Endothelial cell of umbilical vein (primary cell): ENCODE data around the gene LITAF. TPM values are rescaled to one million over a fixed set of nuclear protein-coding genes. Genes with fewer than 3 reads are reported as not detected.

Experiments
- BruUV-seq: library from RNA; stranded (reverse); fragments of 400-500 nt; replicated peaks from 2 replicates; lab custom pipeline; 2021; lab: Mats Ljungman, UMichigan
- CTCF ChIA-PET: fragments of 300-600, 350-600 bp; sonication (Branson Sonifier 250); formaldehyde crosslinking; loops from one replicate; lab custom pipeline; 2021; ENCODE audit warnings: antibody characterized with exemption, inconsistent platforms; lab: Charles Lee
- POLR2A ChIA-PET: fragments of 300-600, 350-600 bp; sonication (Branson Sonifier 250); formaldehyde crosslinking; loops from one replicate; lab custom pipeline; 2021; ENCODE audit warnings: antibody characterized with exemption, inconsistent platforms; lab: Charles Lee
- DNase-seq: peaks from one replicate; pipeline ENCODE4 v3.0.0-alpha.2; 2011; ENCODE audit warnings: low read depth, low spot score
- FAIRE-seq: peaks from 2 replicates; lab custom pipeline; 2011; peaks lifted over from hg19 to GRCh38; lab: Jason Lieb, UNC
- H2AFZ ChIP-seq: 2 replicates; pipeline ENCODE4 v1.6.0; 2012; ENCODE audit warnings: low read depth, low read length, control low read depth, inconsistent platforms
- H3K27ac ChIP-seq: 2 replicates; pipeline ENCODE4 v1.5.1; 2011; ENCODE audit warnings: low read depth, mild to moderate bottlenecking, control low read depth, low read length, moderate library complexity; ENCODE audit not compliant: insufficient read depth
- H3K27me3 ChIP-seq, 2 experiments: 2 replicates each; pipeline versions ENCODE4 v1.6.0 to v1.6.1; 2011; ENCODE audit warnings: low read length in 2 of 2, mixed read lengths in 1 of 2; ENCODE audit not compliant: control insufficient read depth in 2 of 2, insufficient read depth in 2 of 2
- H3K36me3 ChIP-seq, 2 experiments: 2 replicates in 1 of 2; 3 replicates in 1 of 2; pipeline ENCODE4 v1.5.1; 2011; ENCODE audit warnings: low read length in 2 of 2, mild to moderate bottlenecking in 1 of 2, moderate library complexity in 1 of 2; ENCODE audit not compliant: control insufficient read depth in 2 of 2, insufficient read depth in 2 of 2; ENCODE audit errors: extremely low read depth in 1 of 2
- H3K4me1 ChIP-seq: 3 replicates; pipeline ENCODE4 v1.5.1; 2011; ENCODE audit warnings: mild to moderate bottlenecking, low read length; ENCODE audit not compliant: control insufficient read depth, insufficient read depth; ENCODE audit errors: extremely low read depth
- H3K4me2 ChIP-seq: 2 replicates; pipeline ENCODE4 v1.6.1; 2011; ENCODE audit warnings: low read length, control low read depth, mixed read lengths; ENCODE audit not compliant: insufficient read depth
- H3K4me3 ChIP-seq, 3 experiments: fragments of 200-600 bp in 1 of 3; sonication (generic), shearing (Covaris generic) in 1 of 3; replicated peaks in 1 of 3; 2 replicates each; pipeline ENCODE4 v1.5.1; 2011 to 2016; ENCODE audit warnings: control low read depth in 3 of 3, low read length in 3 of 3, mild to moderate bottlenecking in 2 of 3, inconsistent platforms in 1 of 3, low read depth in 1 of 3, moderate library complexity in 1 of 3; ENCODE audit not compliant: insufficient read depth in 1 of 3
- H3K79me2 ChIP-seq: 2 replicates; pipeline ENCODE4 v1.6.0; 2012; ENCODE audit warnings: low read length, inconsistent platforms; ENCODE audit not compliant: control insufficient read depth, insufficient read depth
- H3K9ac ChIP-seq: replicated peaks from 2 replicates; pipeline ENCODE3; 2011; ENCODE audit warnings: low read length, control low read depth; ENCODE audit not compliant: insufficient read depth; ENCODE audit errors: extremely low read depth
- H3K9me1 ChIP-seq: replicated peaks from 3 replicates; pipeline ENCODE4 v1.6.0; 2011; ENCODE audit warnings: mild to moderate bottlenecking, low read length; ENCODE audit not compliant: control insufficient read depth, insufficient read depth; ENCODE audit errors: extremely low read depth
- H3K9me3 ChIP-seq: replicated peaks from 2 replicates; pipeline ENCODE4 v1.5.1; 2012; ENCODE audit warnings: low read length, inconsistent platforms; ENCODE audit not compliant: control insufficient read depth, insufficient read depth
- H4K20me1 ChIP-seq: replicated peaks from 2 replicates; pipeline ENCODE3; 2011; ENCODE audit warnings: mild to moderate bottlenecking, low read length; ENCODE audit not compliant: control insufficient read depth, insufficient read depth; ENCODE audit errors: extremely low read depth
- CTCF ChIP-seq, 2 donors: IDR thresholded peaks; 1 replicate in 1 of 2; 2 replicates in 1 of 2; pipeline ENCODE4 v1.5.1; 2011; ENCODE audit warnings: low read length in 2 of 2, mild to moderate bottlenecking in 2 of 2, moderate library complexity in 2 of 2, control low read depth in 1 of 2, inconsistent platforms in 1 of 2, low read depth in 1 of 2; ENCODE audit not compliant: insufficient read depth in 1 of 2; ENCODE audit errors: extremely low read depth in 1 of 2
- EZH2 ChIP-seq: IDR thresholded peaks from 2 replicates; pipeline ENCODE4 v1.6.1; 2012; ENCODE audit warnings: borderline replicate concordance, low read depth, mild to moderate bottlenecking, moderate library complexity, low read length, inconsistent platforms; ENCODE audit not compliant: severe bottlenecking
- FOS ChIP-seq: IDR thresholded peaks from 2 replicates; pipeline ENCODE4 v1.6.1; 2011; ENCODE audit warnings: mild to moderate bottlenecking, low read length, moderate library complexity, borderline replicate concordance; ENCODE audit not compliant: insufficient read depth
- GATA2 ChIP-seq: IDR thresholded peaks from 2 replicates; pipeline ENCODE4 v1.7.0; 2011; ENCODE audit warnings: low read depth, mild to moderate bottlenecking, moderate library complexity, mixed read lengths, low read length; ENCODE audit not compliant: insufficient read length, insufficient read depth
- JUN ChIP-seq: IDR thresholded peaks from 2 replicates; pipeline ENCODE4 v1.6.1; 2011; ENCODE audit warnings: borderline replicate concordance, low read depth; ENCODE audit not compliant: insufficient read length, insufficient read depth
- MYC ChIP-seq: IDR thresholded peaks from one replicate; pipeline ENCODE4 v1.6.1; 2011; ENCODE audit warnings: mild to moderate bottlenecking, low read depth, low read length
- POLR2A ChIP-seq: IDR thresholded peaks from 2 replicates; pipeline ENCODE4 v1.6.1; 2012; ENCODE audit warnings: low read depth, mild to moderate bottlenecking, control low read depth, low read length
- POLR2AphosphoS5 ChIP-seq: IDR thresholded peaks from 2 replicates; pipeline ENCODE4 v1.6.1; 2012; ENCODE audit warnings: low read depth, mild to moderate bottlenecking, control low read depth, low read length, moderate library complexity; ENCODE audit not compliant: insufficient read depth
- dilution Hi-C: fragments of 300-500 bp; cut with MboI; formaldehyde crosslinking; loops from one replicate; pipeline ENCODE4 v1.15.0; 2019; ENCODE audit warnings: low sequenced_read_pairs; ENCODE audit not compliant: extremely low pct_ligation_motif_present
- intact Hi-C: fragments of 100-400 bp; cut with micrococcal nuclease; formaldehyde crosslinking; loops from one replicate; pipeline ENCODE4 v1.10.0; 2022
- polyA plus RNA-seq, 4 experiments: library from polyadenylated mRNA; depleted of rRNA in 3 of 4; stranded (reverse) in 3 of 4; unstranded in 1 of 4; fragments of >200 nt; gene quantifications; 2 replicates each; pipeline versions ENCODE4 v1.2.1 to v1.2.3, GENCODE V29; 2011 to 2012; ENCODE audit warnings: missing spikeins in 1 of 4
- total RNA-seq: library from RNA; stranded (reverse); gene quantifications from 2 replicates; pipeline ENCODE4 v1.2.3, GENCODE V29; 2021
- TF ChIP-seq, protein P1 (sequence below): IDR thresholded peaks from 2 replicates; pipeline ENCODE4 v1.6.1; 2011; ENCODE audit not compliant: insufficient read depth, insufficient read length

Gene LITAF
- total and polyA plus RNA-seq, 2 donors (not counting 3 experiments of a cell fraction or from before 2014, with no cell fraction given), result 15.2 to 27.2 TPM

GRCh38 chr16:11529285-11529684 is 57.4 kb downstream of the LITAF start:
- FAIRE-seq (no peak), DNase-seq (no peak)
- H3K79me2 ChIP-seq, result no peaks in the 10 kb centered on the region
- dilution Hi-C loops (no loop called here), intact Hi-C loops (no loop called here)
- H3K27me3 ChIP-seq, result peaks cover 3 to 5% of the 10 kb centered on the region in 2 experiments
- BruUV-seq, result no TSS peak
- H3K4me1 ChIP-seq, result peaks cover 9% of the 10 kb centered on the region
- H3K9me3 ChIP-seq, result no peaks in the 10 kb centered on the region
- no peaks in the 10 kb centered on the region for H4K20me1 ChIP-seq
- no peak overlapping the region for H2AFZ ChIP-seq
- no peaks in the 10 kb centered on the region for H3K36me3 ChIP-seq
- CTCF ChIA-PET, result interaction anchor here (0.6 to 6.5 kb wide), 3 partner anchors 121 to 782 kb away, joined by 3 to 108 read pairs (median 41); no protein-coding TSS in a partner anchor
- no peak for TF ChIP-seq GATA2
- no peak for TF ChIP-seq CTCF (IDR thresholded peaks at IDR 0.05; ENCODE audit: extremely low read depth in 1 of 2, insufficient read depth in 1 of 2, low read depth in 1 of 2, low read length in 2 of 2)
- no peak for TF ChIP-seq POLR2A
- no peak for TF ChIP-seq FOS
- TF ChIP-seq, protein P1, sequence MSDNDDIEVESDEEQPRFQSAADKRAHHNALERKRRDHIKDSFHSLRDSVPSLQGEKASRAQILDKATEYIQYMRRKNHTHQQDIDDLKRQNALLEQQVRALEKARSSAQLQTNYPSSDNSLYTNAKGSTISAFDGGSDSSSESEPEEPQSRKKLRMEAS, result no peak
- no peak for TF ChIP-seq JUN
- TF ChIP-seq POLR2AphosphoS5, result no peak
- no peak for TF ChIP-seq EZH2
- TF ChIP-seq MYC, result no peak
- no peak overlapping the region for H3K27ac ChIP-seq
- H3K9me1 ChIP-seq, result no peaks in the 10 kb centered on the region
- no peak overlapping the region for H3K9ac ChIP-seq
- H3K4me3 ChIP-seq, result no peak overlapping the region
- POLR2A ChIA-PET, result no interaction called here
- H3K4me2 ChIP-seq, result no peak overlapping the region
